OCI-LY1 (cell line): ENCODE data around the gene TP53.

Experiments
- H2AFZ ChIP-seq: fragments of 200-600 bp; sonication (generic), shearing (Covaris generic); 2 replicates; pipeline ENCODE4 v1.6.0; 2014; ENCODE audit warnings: antibody characterized with exemption, mild to moderate bottlenecking, low read length
- H3F3A ChIP-seq: fragments of 200-600 bp; sonication (generic), shearing (Covaris generic); 2 replicates; pipeline ENCODE4 v1.6.0; 2014; ENCODE audit warnings: mild to moderate bottlenecking, antibody characterized with exemption, low read length, moderate library complexity; ENCODE audit not compliant: insufficient read depth
- H3K27ac ChIP-seq: fragments of 200-600 bp; sonication (generic); 2 replicates; pipeline ENCODE4 v1.5.1; 2014; ENCODE audit warnings: low read length, mixed run types, mild to moderate bottlenecking, low read depth; ENCODE audit not compliant: poor library complexity, severe bottlenecking
- H3K27me3 ChIP-seq: fragments of 200-600 bp; sonication (generic); 2 replicates; pipeline ENCODE4 v1.6.0; 2014; ENCODE audit warnings: antibody characterized with exemption, mild to moderate bottlenecking, low read length, moderate library complexity; ENCODE audit not compliant: insufficient read depth
- H3K36me3 ChIP-seq: fragments of 200-600 bp; sonication (generic); 2 replicates; pipeline ENCODE4 v1.6.1; 2014; ENCODE audit warnings: mild to moderate bottlenecking, antibody characterized with exemption, low read length, moderate library complexity, mixed read lengths; ENCODE audit not compliant: insufficient read depth
- H3K4me1 ChIP-seq: fragments of 200-600 bp; sonication (generic); 2 replicates; pipeline ENCODE4 v1.5.1; 2014; ENCODE audit warnings: mild to moderate bottlenecking, low read length, moderate library complexity; ENCODE audit not compliant: insufficient read depth, severe bottlenecking
- H3K4me2 ChIP-seq: fragments of 200-600 bp; sonication (generic), shearing (Covaris generic); 2 replicates; pipeline ENCODE4 v1.6.1; 2014; ENCODE audit warnings: low read length
- H3K4me3 ChIP-seq: fragments of 200-600 bp; sonication (generic); 2 replicates; pipeline ENCODE4 v1.5.1; 2014; ENCODE audit warnings: low read length, low read depth, mild to moderate bottlenecking, mixed read lengths; ENCODE audit not compliant: poor library complexity, severe bottlenecking
- H3K79me2 ChIP-seq: fragments of 200-600 bp; shearing (Covaris generic); 2 replicates; pipeline ENCODE4 v1.6.1; 2016; ENCODE audit warnings: mixed run types, low read length, mixed read lengths; ENCODE audit not compliant: insufficient read depth
- H3K9ac ChIP-seq: fragments of 200-600 bp; sonication (generic), shearing (Covaris generic); 2 replicates; pipeline ENCODE4 v1.6.1; 2014; ENCODE audit warnings: mild to moderate bottlenecking, low read length, mixed read lengths
- H3K9me2 ChIP-seq: fragments of 200-600 bp; sonication (generic), shearing (Covaris generic); 2 replicates; pipeline ENCODE4 v1.6.1; 2014; ENCODE audit warnings: low read depth, mild to moderate bottlenecking, low read length, mixed read lengths
- H3K9me3 ChIP-seq: fragments of 200-600 bp; shearing (Covaris generic); 2 replicates; pipeline ENCODE4 v1.6.1; 2014; ENCODE audit warnings: low read length, mixed read lengths
- H4K20me1 ChIP-seq: fragments of 200-600 bp; sonication (generic), shearing (Covaris generic); 2 replicates; pipeline ENCODE4 v1.6.0; 2016; ENCODE audit warnings: mild to moderate bottlenecking, low read length; ENCODE audit not compliant: insufficient read depth
- EZH2 ChIP-seq: fragments of 200-600 bp; sonication (generic), shearing (Covaris generic); IDR thresholded peaks from 2 replicates; pipeline ENCODE4 v1.8.0; 2017; ENCODE audit warnings: borderline replicate concordance, mixed run types, mild to moderate bottlenecking, antibody characterized with exemption, low read length, moderate library complexity, mixed read lengths
- TF ChIP-seq, protein P1 (sequence below): fragments of 200-600 bp; sonication (generic), shearing (Covaris generic); IDR thresholded peaks from 2 replicates; pipeline ENCODE4 v1.5.1; 2017; ENCODE audit warnings: mild to moderate bottlenecking, antibody characterized with exemption, low read length, moderate library complexity, mixed read lengths

The TP53 gene

DNA sequence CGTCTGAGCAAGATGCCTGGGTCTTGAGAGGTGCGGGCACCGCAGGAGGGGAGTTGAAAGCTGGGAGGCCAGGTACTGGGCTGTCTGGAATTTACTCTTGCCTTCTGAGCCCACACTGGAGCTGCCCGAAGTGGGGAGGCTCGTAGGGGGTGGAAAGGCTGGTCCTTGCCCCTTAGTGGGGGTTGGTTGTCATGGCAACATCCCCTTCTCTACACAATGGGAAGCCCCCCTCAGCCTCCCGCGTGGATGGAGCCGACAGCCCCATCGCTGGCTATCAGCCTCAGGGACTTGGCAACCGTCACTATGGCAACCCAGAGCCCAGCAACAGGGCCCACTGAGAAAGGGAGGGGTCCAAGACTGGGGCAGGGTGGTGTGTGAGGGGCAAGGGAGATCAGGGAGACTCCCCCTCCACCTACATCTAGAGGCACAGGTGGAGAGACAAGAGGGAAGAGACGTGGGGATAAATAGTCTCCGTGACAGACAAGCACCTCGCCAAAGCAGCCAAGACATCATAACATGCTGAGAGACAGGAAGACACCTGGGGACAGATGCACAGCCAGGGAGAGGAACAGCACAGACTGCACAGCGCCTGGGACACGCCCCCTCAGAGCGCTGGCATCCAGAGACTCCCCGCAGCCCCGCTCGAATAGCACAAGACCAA is 25.0 kb upstream of the TP53 start:
- Histone ChIP-seq H3K4me2 (no peak overlapping the region), H3K4me1 (peaks cover 5% of the 10 kb centered on the region), H3K79me2 (no peaks in the 10 kb centered on the region), H3K9ac (no peak overlapping the region), H3K27me3 (peaks cover 4% of the 10 kb centered on the region; the same call in 1 of the 2 replicates), H3F3A (no peaks in the 10 kb centered on the region), H3K4me3 (no peak overlapping the region), H2AFZ (no peak overlapping the region), H3K9me3 (no peaks in the 10 kb centered on the region), H3K27ac (no peak overlapping the region), H3K36me3 (no peaks in the 10 kb centered on the region), H3K9me2 (no peaks in the 10 kb centered on the region), H4K20me1 (no peaks in the 10 kb centered on the region)
- no peak for TF ChIP-seq EZH2
- TF ChIP-seq, protein P1, sequence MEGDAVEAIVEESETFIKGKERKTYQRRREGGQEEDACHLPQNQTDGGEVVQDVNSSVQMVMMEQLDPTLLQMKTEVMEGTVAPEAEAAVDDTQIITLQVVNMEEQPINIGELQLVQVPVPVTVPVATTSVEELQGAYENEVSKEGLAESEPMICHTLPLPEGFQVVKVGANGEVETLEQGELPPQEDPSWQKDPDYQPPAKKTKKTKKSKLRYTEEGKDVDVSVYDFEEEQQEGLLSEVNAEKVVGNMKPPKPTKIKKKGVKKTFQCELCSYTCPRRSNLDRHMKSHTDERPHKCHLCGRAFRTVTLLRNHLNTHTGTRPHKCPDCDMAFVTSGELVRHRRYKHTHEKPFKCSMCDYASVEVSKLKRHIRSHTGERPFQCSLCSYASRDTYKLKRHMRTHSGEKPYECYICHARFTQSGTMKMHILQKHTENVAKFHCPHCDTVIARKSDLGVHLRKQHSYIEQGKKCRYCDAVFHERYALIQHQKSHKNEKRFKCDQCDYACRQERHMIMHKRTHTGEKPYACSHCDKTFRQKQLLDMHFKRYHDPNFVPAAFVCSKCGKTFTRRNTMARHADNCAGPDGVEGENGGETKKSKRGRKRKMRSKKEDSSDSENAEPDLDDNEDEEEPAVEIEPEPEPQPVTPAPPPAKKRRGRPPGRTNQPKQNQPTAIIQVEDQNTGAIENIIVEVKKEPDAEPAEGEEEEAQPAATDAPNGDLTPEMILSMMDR: no peak

DNA sequence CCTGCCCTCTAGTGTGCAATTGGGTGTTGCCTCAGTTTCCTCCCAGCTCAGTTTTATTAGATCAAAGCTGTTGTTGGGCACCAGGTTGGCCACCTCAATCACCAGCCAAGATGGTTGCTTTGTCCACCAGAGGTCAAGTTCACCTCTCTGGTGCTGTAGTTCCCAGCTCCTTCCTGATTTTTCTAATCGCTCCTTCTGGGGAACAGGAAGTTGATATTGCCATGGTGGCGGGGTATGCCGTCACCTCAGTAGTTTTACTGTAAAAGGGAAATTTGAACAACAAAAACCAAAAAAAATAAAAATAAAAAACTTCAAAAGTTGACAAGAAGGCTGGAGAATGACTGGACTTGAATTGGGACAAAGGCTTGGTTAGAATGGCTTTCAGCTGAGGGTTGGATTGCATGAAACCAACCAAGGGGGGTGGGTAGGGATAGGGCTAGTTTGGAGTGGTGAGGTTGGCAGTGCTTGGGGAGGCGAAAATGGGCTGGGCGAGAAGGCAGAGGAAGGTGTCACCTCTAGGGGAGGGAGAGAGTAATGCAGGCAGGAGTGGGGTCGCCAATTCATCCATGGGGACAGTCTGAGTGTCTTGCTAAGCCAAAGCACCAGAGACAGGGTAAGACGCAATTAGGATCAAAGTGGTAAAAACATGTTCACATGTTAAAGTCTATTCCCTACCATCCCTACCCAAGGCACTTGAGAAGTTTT is 23.9 kb upstream of the TP53 start:
- Histone ChIP-seq H3K27me3 (peaks cover 10% of the 10 kb centered on the region; the same call in 1 of the 2 replicates), H3K4me2 (no peak overlapping the region), H3K36me3 (no peaks in the 10 kb centered on the region), H3K9me3 (no peaks in the 10 kb centered on the region), H2AFZ (no peak overlapping the region), H3K9ac (no peak overlapping the region), H3K27ac (no peak overlapping the region), H4K20me1 (no peaks in the 10 kb centered on the region), H3F3A (no peaks in the 10 kb centered on the region), H3K4me3 (no peak overlapping the region), H3K9me2 (no peaks in the 10 kb centered on the region), H3K4me1 (no peaks in the 10 kb centered on the region), H3K79me2 (no peaks in the 10 kb centered on the region)
- TF ChIP-seq, protein P1: peak; percentile 18; the same call in 1 of the 2 replicates
- no peak for TF ChIP-seq EZH2

DNA sequence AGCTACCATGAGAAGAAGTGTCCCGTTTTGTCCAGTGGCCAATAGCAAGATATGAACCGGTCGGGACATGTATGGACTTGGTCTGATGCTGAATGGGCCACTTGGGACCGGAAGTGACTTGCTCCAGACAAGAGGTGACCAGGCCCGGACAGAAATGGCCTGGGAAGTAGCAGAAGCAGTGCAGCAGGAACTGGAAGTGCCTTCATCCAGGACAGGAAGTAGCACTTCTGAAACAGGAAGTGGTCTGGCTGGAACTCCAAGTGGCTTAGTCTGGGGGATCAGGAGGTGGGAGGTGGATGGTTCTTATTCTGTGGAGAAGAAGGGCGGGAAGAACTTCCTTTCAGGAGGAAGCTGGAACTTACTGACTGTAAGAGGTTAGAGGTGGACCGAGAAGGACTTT is 23.0 kb upstream of the TP53 start:
- peaks cover 11% of the 10 kb centered on the region; the same call in 1 of the 2 replicates for H3K27me3 ChIP-seq
- H2AFZ ChIP-seq: no peak overlapping the region
- H3K9me2 ChIP-seq: no peaks in the 10 kb centered on the region
- TF ChIP-seq, protein P1: no peak
- no peak for TF ChIP-seq EZH2
- no peaks in the 10 kb centered on the region for H3K36me3 ChIP-seq
- no peaks in the 10 kb centered on the region for H3K79me2 ChIP-seq
- H3K27ac ChIP-seq: no peak overlapping the region
- no peaks in the 10 kb centered on the region for H3F3A ChIP-seq
- H3K4me1 ChIP-seq: peaks cover 2% of the 10 kb centered on the region
- no peaks in the 10 kb centered on the region for H3K9me3 ChIP-seq
- no peak overlapping the region for H3K4me2 ChIP-seq
- H3K9ac ChIP-seq: no peak overlapping the region
- H4K20me1 ChIP-seq: no peaks in the 10 kb centered on the region
- H3K4me3 ChIP-seq: no peak overlapping the region
